Measurements from ENCODE around the gene CHRNB2.

CHRNB2 gene

GRCh38 chr1:154614247-154614646 lies 46.7 kb downstream of the CHRNB2 start:
- no peak for DNase-seq

GRCh38 chr1:154614901-154615300 lies 47.3 kb downstream of the CHRNB2 start:
- DNase-seq: no peak

DNA sequence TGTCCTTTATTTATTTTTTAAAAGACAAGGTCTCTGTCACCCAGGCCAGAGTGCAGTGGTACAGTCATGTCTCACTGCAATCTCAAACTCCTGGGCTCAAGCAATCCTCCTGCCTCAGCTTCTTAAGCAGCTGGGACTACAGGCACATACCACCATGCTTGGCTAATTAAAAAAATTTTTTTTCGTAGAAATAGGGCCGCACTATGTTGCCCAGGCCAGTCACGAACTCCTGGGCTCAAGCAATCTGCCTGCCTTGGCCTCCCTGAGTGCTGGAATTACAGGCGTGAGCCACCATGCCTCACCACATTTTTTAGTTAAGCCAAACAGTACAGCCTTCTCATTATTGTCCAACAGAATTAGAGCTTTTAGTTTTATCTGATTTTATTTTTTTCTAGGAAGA lies 47.8 kb downstream of the CHRNB2 start:
- DNase-seq: no peak

DNA sequence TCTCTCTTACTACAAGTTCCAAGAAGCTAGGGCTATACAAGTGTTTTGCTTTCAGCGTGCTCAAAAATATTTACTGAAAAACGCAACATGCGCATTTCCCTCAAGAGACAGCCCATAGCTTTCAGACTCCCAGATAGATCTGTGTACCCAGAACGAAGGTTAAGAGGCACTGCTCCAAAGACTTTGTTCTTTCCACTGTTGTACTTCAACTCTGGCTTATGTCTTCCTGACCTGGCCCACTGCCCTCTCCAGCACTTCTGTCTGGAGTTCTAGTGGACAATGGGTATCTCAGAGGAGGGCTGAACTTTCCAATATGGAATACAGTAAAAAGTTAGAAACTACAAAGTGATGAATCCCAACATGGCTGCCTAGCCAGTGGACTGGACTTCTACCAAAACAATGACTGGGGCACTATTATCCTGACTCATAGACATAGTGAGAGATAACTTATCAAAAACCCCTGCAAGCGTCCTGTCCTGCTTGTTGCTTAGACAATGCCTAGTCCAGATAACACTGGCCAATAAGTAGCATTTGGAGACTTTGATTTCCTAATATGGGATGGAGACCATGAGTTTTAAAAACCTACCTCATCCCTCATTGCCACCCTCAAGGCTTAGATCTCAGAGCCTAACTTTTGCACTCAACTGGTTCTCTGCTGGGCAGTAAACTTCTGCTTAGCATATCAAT lies 49.2 kb downstream of the CHRNB2 start:
- no peak for DNase-seq

DNA sequence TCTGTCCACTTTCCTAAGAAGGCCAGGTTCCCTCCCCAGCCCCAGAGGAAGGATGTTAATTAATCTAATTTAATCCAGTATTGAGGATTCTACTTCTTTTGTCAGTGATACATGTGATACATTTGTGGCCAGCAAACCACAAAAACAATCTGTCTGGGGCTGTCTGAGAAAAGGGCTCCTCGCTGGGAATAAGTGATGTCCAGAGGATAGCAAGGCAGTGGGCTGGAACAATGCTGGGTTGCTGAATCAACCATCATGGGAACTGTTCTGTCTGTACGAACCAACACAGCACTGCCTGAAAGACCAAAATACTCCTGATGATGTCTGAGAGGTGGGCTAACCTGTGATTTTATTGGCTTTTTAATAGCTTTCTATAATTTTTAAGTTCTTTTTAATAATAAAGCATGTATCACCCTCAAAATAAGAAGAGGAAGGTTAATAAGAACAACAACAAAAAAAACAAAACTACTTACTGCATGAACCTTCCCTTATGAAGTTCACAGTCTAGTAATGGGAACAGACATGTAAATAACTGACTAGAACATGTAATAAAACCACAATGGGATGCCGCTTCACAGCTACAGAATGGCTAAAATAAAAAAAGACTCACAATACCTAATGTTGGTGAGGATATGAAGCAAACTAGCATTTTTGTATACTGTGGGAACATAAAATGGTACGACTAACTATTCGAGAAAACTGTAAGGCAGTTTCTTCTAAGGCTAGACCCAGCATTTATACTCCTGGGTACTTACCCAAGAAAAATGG lies 51.8 kb downstream of the CHRNB2 start:
- no peak for DNase-seq

DNA sequence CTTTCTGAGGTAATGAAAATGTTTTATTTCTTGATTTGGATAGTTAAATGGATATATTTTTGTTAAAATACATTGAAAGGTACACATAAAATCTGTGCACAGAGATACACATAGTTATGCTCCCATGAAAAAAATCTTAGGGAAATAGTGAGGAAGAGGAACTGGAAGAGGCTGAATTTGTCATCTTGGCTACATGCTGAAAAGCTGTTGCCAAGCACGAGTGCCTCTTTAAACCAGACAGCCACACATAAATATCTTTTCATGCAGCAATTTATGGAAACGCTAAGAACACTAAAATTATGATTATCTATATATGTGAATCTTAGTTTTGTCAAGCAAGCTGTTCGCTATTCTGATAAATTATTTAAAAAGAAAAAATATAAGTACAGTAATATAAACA lies 53.2 kb downstream of the CHRNB2 start:
- no peak for DNase-seq

DNA sequence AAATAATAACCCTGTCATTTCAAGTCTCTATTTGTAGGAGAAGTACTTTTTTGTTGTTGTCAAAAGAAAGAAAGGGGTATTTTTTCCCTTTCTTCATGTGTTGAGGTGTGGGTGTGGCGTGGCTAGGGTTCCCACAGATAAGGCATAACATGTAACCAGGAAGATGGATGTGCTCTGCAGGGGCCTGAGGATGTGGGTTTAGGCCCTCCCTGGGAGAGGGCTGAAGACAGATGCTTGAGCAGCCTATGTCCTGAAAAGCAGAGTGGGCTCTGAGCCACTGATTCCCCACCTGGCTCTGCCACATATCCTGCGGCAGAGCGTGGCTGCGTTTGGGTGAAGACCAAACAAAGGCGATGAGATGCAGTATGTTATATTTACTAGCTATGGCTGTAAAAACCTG lies 54.3 kb downstream of the CHRNB2 start:
- DNase-seq: no peak

GRCh38 chr1:154622503-154623039 lies 55.0 kb downstream of the CHRNB2 start:
- DNase-seq: no peak

DNA sequence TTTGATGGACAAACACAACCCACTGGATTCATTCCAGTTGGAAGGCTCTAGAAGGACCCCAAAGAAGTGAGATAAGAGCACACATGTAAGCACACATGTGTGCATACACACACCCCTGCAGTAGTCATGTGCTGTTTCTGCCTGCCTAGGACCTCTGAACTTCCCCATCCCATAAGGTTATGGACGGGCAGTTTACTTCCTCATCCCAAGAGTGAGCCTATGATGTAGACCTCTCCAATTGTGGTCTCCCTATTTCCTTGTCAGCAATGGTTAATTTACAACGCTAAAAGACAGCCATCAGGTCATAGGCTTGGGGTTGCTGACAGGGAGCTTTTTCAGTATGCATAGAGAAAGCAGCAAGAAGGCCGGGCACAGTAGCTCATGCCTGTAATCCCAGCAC lies 55.8 kb downstream of the CHRNB2 start:
- no peak for DNase-seq

- no peak for DNase-seq
Observed at GRCh38 chr1:154624746-154625643, 57.4 kb downstream of the CHRNB2 start.

GRCh38 chr1:154626456-154627256 lies 59.1 kb downstream of the CHRNB2 start:
- DNase-seq: no peak

DNA sequence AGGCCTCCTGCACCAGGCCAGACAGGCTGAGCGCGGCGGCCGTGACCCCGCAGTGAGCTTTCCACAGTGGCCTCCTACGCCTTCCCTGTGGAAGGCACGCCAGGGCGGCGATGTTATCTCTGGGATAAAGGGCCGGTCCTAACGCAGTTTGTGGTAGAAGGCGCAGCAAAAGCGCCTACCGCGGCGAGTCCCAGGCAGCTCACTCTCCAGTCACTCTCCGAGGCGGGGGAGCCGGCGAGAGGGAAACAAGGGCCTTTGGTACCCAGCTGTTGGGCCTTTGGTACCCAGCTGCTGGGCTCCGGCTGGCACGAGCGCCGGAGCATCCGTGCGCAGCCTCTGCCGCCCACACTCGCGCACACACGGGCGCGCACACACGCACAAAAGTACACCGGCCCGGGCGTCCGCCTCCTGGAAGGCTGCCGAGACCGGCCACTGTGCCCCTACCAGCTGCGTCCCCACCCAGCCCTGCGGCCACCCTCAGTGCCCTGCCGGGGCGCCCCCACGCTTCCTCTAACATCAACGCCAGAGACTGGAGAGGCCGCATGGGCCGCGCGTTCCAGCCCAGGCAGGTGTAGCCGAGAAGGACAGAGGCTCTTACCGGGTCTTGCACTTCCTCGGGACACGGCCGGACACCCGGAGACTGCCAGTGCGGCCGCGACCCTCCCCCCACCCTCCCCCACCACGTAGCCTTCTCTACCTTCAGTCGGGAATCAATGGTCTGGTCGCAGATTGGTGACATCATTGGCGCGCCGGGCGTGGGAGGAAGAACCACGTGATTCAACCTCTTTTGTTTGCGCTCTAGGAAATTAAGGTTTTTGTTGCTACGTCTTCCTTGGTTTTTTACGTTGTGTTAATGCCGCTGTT lies 59.9 kb downstream of the CHRNB2 start:
- DNase-seq: peak; percentile 75

DNA sequence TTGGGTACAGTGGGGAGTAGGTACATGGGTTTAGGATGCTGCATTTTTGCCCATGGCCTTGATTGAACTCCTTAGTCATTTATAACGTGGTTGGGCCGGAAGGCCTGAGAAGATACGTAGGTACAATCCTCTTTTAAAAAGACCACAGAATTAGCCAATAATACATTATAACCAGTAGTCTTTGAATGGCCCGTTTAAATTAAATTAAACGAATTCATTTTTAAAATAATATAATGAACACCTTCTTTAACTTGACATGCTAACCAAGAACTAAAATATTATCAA lies 60.5 kb downstream of the CHRNB2 start:
- DNase-seq: no peak

DNA sequence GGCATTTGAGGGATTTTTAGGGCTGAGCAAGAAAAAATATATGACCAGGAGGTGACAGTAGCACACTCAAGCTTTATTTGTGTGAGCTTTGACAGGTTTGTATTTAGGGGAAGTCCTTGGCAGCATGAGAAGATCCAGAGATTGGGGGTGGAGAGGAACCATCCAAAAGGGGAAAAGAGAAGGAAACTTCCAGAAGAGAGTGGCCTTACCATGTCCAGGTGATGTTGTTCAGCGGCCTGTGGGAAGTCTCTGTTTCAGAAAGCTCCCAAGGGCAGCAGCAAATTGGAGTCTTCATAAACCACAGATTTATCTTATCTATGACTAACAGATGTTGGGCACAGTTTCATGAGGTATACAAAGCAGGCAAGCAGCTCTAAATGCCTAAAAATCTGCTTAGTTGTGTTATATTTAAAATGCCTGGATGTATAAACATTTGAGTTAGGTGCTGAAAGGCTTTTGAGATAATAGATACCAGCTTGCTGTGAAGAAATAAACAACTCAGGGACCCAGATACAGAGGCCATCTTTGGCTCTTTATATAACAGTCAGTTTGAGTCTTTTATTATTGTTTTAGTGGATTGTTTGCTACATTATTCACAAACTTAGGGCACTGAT lies 61.6 kb downstream of the CHRNB2 start:
- no peak for DNase-seq
